Mucosa of rectum (tissue), 2 donors: ENCODE measurements around the gene EPB41L1.

Experiments used
- H3K27ac ChIP-seq, 2 donors: one replicate each; pipeline ENCODE4 v1.7.0; 2013; ENCODE audit warnings: inconsistent platforms in 2 of 2, low read depth in 2 of 2, low read length in 2 of 2
- H3K27me3 ChIP-seq, 2 donors: one replicate each; pipeline ENCODE4 v1.7.0; 2013; ENCODE audit warnings: low read length in 2 of 2; ENCODE audit not compliant: control insufficient read depth in 2 of 2, insufficient read depth in 2 of 2
- H3K36me3 ChIP-seq, 2 donors: one replicate each; pipeline ENCODE4 v1.7.0; 2013; ENCODE audit warnings: low read length in 2 of 2; ENCODE audit not compliant: control insufficient read depth in 2 of 2, insufficient read depth in 2 of 2
- H3K4me1 ChIP-seq, 2 donors: one replicate each; pipeline ENCODE4 v1.7.0; 2013; ENCODE audit warnings: low read length in 2 of 2, mild to moderate bottlenecking in 1 of 2; ENCODE audit not compliant: control insufficient read depth in 2 of 2, insufficient read depth in 2 of 2
- H3K4me3 ChIP-seq, 2 donors: one replicate each; pipeline ENCODE4 v1.7.0; 2013; ENCODE audit warnings: low read length in 2 of 2
- H3K9ac ChIP-seq, 2 donors: one replicate each; pipeline ENCODE4 v1.7.0; 2013; ENCODE audit warnings: low read length in 2 of 2, low read depth in 1 of 2, mild to moderate bottlenecking in 1 of 2
- H3K9me3 ChIP-seq, 2 donors: one replicate each; pipeline ENCODE4 v1.7.0; 2013; ENCODE audit warnings: low read length in 2 of 2; ENCODE audit not compliant: control insufficient read depth in 2 of 2
- donor health status: healthy.
- donor health status: Normal muscosa, but diverticular disease.

EPB41L1 gene

GRCh38 chr20:36213362-36213761 is 58.8 kb downstream of the EPB41L1 start:
- Histone ChIP-seq H3K9ac (no peak overlapping the region), H3K27me3 (no peaks in the 10 kb centered on the region), H3K4me1 (no peaks in the 10 kb centered on the region), H3K4me3 (no peak overlapping the region), H3K9me3 (no peaks in the 10 kb centered on the region), H3K36me3 (peaks cover 10 to 40% of the 10 kb centered on the region in 2 donors), H3K27ac (no peak overlapping the region)

GRCh38 chr20:36214684-36215256 is 60.2 kb downstream of the EPB41L1 start:
- no peaks in the 10 kb centered on the region for H3K4me1 ChIP-seq
- H3K9ac ChIP-seq = no peak overlapping the region
- peaks cover 10 to 37% of the 10 kb centered on the region in 2 donors for H3K36me3 ChIP-seq
- H3K27ac ChIP-seq = no peak overlapping the region
- H3K27me3 ChIP-seq = no peaks in the 10 kb centered on the region
- no peak overlapping the region for H3K4me3 ChIP-seq
- no peaks in the 10 kb centered on the region for H3K9me3 ChIP-seq

- Histone ChIP-seq H3K27me3 (no peaks in the 10 kb centered on the region), H3K27ac (no peak overlapping the region), H3K4me1 (no peaks in the 10 kb centered on the region), H3K9ac (no peak overlapping the region), H3K4me3 (no peak overlapping the region), H3K36me3 (peaks cover 17 to 41% of the 10 kb centered on the region in 2 donors), H3K9me3 (no peaks in the 10 kb centered on the region)
Measured at GRCh38 chr20:36215778-36216177, 61.2 kb downstream of the EPB41L1 start.

- Histone ChIP-seq H3K9ac (no peak overlapping the region), H3K36me3 (peaks cover 24 to 40% of the 10 kb centered on the region in 2 donors), H3K27me3 (no peaks in the 10 kb centered on the region), H3K4me3 (no peak overlapping the region), H3K9me3 (no peaks in the 10 kb centered on the region), H3K27ac (no peak overlapping the region), H3K4me1 (no peaks in the 10 kb centered on the region)
Measured at GRCh38 chr20:36216314-36217025, 61.9 kb downstream of the EPB41L1 start.

GRCh38 chr20:36217226-36217625 is 62.7 kb downstream of the EPB41L1 start:
- Histone ChIP-seq H3K36me3 (peaks cover 29 to 39% of the 10 kb centered on the region in 2 donors), H3K9me3 (no peaks in the 10 kb centered on the region), H3K9ac (no peak overlapping the region), H3K4me3 (no peak overlapping the region), H3K4me1 (no peaks in the 10 kb centered on the region), H3K27me3 (no peaks in the 10 kb centered on the region), H3K27ac (no peak overlapping the region)

- Histone ChIP-seq H3K27me3 (no peaks in the 10 kb centered on the region), H3K9me3 (no peaks in the 10 kb centered on the region), H3K9ac (no peak overlapping the region), H3K27ac (no peak overlapping the region), H3K4me1 (no peaks in the 10 kb centered on the region), H3K4me3 (no peak overlapping the region), H3K36me3 (peaks cover 28 to 36% of the 10 kb centered on the region in 2 donors)
Measured at GRCh38 chr20:36218380-36219064, 64.0 kb downstream of the EPB41L1 start.

GRCh38 chr20:36219671-36220220 is 65.2 kb downstream of the EPB41L1 start:
- Histone ChIP-seq H3K4me1 (no peaks in the 10 kb centered on the region), H3K9me3 (no peaks in the 10 kb centered on the region), H3K4me3 (no peak overlapping the region), H3K27me3 (no peaks in the 10 kb centered on the region), H3K36me3 (peaks cover 22 to 32% of the 10 kb centered on the region in 2 donors), H3K9ac (no peak overlapping the region), H3K27ac (no peak overlapping the region)

- Histone ChIP-seq H3K4me3 (no peak overlapping the region), H3K9me3 (no peaks in the 10 kb centered on the region), H3K27me3 (no peaks in the 10 kb centered on the region), H3K4me1 (no peaks in the 10 kb centered on the region), H3K9ac (no peak overlapping the region), H3K27ac (no peak overlapping the region), H3K36me3 (peaks cover 16 to 30% of the 10 kb centered on the region in 2 donors)
Measured at GRCh38 chr20:36225666-36226065, 71.1 kb downstream of the EPB41L1 start.

- H3K9me3 ChIP-seq = no peaks in the 10 kb centered on the region
- no peaks in the 10 kb centered on the region for H3K27me3 ChIP-seq
- H3K4me3 ChIP-seq = no peak overlapping the region
- no peak overlapping the region for H3K9ac ChIP-seq
- H3K36me3 ChIP-seq = peaks cover 3 to 19% of the 10 kb centered on the region in 2 donors
- H3K4me1 ChIP-seq = no peaks in the 10 kb centered on the region
- no peak overlapping the region for H3K27ac ChIP-seq
Measured at GRCh38 chr20:36228770-36229169, 74.2 kb downstream of the EPB41L1 start.

- no peaks in the 10 kb centered on the region for H3K9me3 ChIP-seq
- peaks cover 3 to 17% of the 10 kb centered on the region in 2 donors for H3K36me3 ChIP-seq
- H3K27ac ChIP-seq = no peak overlapping the region
- H3K4me3 ChIP-seq = no peak overlapping the region
- H3K4me1 ChIP-seq = no peaks in the 10 kb centered on the region
- H3K9ac ChIP-seq = no peak overlapping the region
- no peaks in the 10 kb centered on the region for H3K27me3 ChIP-seq
Measured at GRCh38 chr20:36230019-36230418, 75.5 kb downstream of the EPB41L1 start.
